HL-60 (cell line): Measurements from ENCODE around the gene ZBTB2.
"Not testable (repeated sequence)": the region's sequence is repeated elsewhere in the genome, so short reads cannot be mapped to it uniquely, and the experiment has no call there.

ENCODE experiments used
- DNase-seq, 2 experiments: peaks; one replicate each; pipeline ENCODE4 v3.0.0-alpha.2; 2010 to 2020; ENCODE audit warnings: low read depth in 1 of 2, low spot score in 1 of 2
- H3K27ac ChIP-seq: fragments of 250-450 bp; sonication (Bioruptor Pico); replicated peaks from 2 replicates; pipeline ENCODE4 v1.5.1; 2020; ENCODE audit warnings: mild to moderate bottlenecking, moderate library complexity
- H3K27me3 ChIP-seq: fragments of 250-450 bp; sonication (Bioruptor Pico); 2 replicates; pipeline ENCODE4 v1.5.1; 2021; ENCODE audit warnings: mild to moderate bottlenecking, moderate library complexity; ENCODE audit not compliant: insufficient read depth, poor library complexity, severe bottlenecking
- H3K4me3 ChIP-seq: replicated peaks from 2 replicates; pipeline ENCODE4 v1.5.1; 2011; ENCODE audit warnings: mild to moderate bottlenecking, control low read depth, low read length; ENCODE audit not compliant: insufficient read depth
- SPI1 ChIP-seq: IDR thresholded peaks from 2 replicates; pipeline ENCODE4 v1.6.1; 2012; ENCODE audit warnings: low read depth, mild to moderate bottlenecking, borderline replicate concordance

The ZBTB2 gene

DNA sequence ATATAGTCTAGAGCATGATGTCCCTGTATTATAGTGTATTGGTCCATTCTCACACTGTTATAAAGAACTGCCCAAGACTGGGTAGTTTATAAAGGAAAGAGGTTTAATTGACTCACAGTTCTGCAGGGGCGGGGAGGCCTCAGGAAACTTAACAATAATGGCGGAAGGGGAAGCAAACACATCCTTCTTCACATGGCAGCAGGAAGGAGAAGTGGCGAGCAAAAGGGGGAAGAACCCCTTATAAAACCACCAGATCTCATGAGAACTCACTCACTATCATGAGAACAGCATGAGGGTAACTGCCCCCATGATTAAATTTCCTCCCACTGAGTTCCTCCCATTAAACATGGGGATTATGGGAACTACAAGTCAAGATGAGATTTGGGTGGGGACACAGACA, 75.7 kb downstream of the ZBTB2 start:
- not testable (repeated sequence) for H3K27me3 ChIP-seq

More for the DNA sequence above, 75.7 kb downstream of the ZBTB2 start:
- peak; percentile 10 to 66 for DNase-seq
- H3K27ac ChIP-seq, H3K4me3 ChIP-seq: not testable (repeated sequence)
- peak; percentile 70 for TF ChIP-seq SPI1
